ENCODE data around the gene HS6ST1.
"Not testable (repeated sequence)": the region's sequence is repeated elsewhere in the genome, so short reads cannot be mapped to it uniquely, and the experiment has no call there.

Gene HS6ST1

DNA sequence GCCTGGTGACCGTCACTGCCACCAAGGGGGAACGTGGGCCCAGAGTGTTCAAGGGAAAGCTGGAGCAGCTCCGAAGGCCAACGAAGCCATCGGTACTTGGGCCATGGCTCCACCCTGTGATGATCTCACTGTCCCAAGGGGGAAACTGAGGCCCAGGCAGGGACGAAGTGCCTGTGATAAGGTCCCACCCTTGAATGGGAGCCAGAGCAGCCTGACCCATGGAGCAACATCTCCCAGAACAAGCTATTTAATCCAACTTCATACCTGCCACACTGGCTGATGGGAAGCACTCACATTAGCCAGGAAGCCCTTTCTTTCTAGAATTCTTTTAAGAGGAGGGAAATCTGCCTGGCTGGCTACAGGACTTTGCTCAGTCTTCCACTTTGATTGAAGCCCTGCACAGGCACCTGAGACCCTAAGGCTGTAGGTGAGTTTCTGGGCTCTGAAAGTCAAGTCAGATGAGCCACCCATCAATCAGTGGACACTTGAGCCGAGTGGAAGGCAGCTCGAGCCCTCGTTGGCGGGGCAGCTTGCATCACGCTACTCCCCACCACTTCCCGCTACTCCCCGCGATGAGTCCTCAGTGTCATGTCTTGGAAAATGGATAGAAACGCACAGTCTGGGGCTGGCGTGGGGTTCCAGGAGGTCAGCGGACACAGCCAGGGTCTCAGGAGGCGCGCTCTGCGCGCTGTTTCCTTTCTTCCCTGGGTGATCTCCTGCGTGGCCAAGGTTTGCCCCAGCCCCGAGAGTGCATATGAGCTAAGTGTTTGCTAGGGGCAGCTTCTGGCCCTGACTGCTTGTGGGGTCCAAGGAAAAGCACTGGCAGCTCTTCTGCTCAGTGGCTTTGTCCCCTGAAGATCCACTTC lies 2.5 kb upstream of the HS6ST1 start:
- Histone ChIP-seq H2AFZ (ENCODE audit: low read depth, low read length) (peak overlapping the region; percentile 86), H3K9me3 (ENCODE audit: insufficient read depth, low read length, severe bottlenecking) (no peaks in the 10 kb centered on the region), H3K4me3 (ENCODE audit: low read depth in 1 of 2, low read length in 2 of 2) (peak overlapping the region in 1 of 2 experiments; percentile 63; a peak in 2 of 4 replicates), H3K36me3 (ENCODE audit: insufficient read depth, low read length) (peaks cover 16% of the 10 kb centered on the region), H3K27me3 (ENCODE audit: insufficient read depth, low read length, poor library complexity) (no peaks in the 10 kb centered on the region), H3K4me2 (ENCODE audit: insufficient read depth, low read length) (peak overlapping the region; percentile 75), H3K79me2 (ENCODE audit: insufficient read depth, low read length) (peaks cover 24% of the 10 kb centered on the region), H4K20me1 (ENCODE audit: insufficient read depth, low read length) (peaks cover 18% of the 10 kb centered on the region), H3K4me1 (ENCODE audit: insufficient read depth, low read length) (peaks cover 66% of the 10 kb centered on the region), H3K27ac (ENCODE audit: low read length) (peak overlapping the region; percentile 48), H3K9ac (ENCODE audit: low read depth, low read length) (peak overlapping the region; percentile 82; the same call in 1 of the 2 replicates)
- ATAC-seq (ENCODE audit: insufficient read depth, low read depth), result no peak
- no peak for TF ChIP-seq EZH2 (IDR thresholded peaks at IDR 0.05; ENCODE audit: borderline replicate concordance, low read depth, low read length, severe bottlenecking)
- TF ChIP-seq, protein P1, sequence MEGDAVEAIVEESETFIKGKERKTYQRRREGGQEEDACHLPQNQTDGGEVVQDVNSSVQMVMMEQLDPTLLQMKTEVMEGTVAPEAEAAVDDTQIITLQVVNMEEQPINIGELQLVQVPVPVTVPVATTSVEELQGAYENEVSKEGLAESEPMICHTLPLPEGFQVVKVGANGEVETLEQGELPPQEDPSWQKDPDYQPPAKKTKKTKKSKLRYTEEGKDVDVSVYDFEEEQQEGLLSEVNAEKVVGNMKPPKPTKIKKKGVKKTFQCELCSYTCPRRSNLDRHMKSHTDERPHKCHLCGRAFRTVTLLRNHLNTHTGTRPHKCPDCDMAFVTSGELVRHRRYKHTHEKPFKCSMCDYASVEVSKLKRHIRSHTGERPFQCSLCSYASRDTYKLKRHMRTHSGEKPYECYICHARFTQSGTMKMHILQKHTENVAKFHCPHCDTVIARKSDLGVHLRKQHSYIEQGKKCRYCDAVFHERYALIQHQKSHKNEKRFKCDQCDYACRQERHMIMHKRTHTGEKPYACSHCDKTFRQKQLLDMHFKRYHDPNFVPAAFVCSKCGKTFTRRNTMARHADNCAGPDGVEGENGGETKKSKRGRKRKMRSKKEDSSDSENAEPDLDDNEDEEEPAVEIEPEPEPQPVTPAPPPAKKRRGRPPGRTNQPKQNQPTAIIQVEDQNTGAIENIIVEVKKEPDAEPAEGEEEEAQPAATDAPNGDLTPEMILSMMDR (IDR thresholded peaks at IDR 0.05; ENCODE audit: borderline replicate concordance, extremely low read depth, low read length, poor library complexity, severe bottlenecking), result no peak
- no peak for DNase-seq

DNA sequence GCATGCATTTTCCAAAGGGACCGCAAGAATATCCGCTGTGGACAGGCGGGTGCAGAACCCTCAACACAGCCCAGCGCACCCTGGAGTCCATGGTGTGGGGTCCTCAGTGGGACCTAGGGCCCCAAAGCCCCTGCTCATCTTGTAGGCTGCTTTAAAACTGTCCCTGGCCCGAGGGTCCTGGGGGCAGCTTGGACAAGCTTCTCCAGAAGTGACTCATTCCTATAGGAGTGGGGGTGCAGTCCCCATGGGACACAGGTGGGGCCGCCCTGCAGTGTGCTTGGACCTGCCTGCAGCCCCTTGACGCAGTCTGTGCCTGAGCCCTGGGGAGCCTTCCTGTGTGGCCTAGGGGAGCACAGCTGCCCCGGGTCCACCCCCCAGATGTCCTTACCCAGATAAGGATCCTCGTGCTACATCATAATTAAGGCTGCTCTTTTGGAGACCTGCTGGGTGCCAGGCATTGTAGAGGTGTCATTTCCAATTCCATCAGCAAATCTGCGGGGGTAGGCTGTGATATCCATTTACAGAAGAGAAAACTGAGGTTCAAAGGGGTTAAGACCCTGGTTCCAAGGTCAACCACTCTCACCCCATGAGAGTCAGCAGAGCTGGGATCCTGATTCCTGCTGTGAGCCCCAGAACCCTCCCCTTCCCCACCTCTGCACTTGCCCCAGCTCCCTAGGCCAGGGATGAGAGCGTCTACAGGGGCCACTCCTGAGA lies 1.7 kb upstream of the HS6ST1 start:
- peaks cover 74% of the 10 kb centered on the region for H3K4me1 ChIP-seq (ENCODE audit: insufficient read depth, low read length)
- peak overlapping the region; percentile 75 for H3K4me2 ChIP-seq (ENCODE audit: insufficient read depth, low read length)
- H4K20me1 ChIP-seq (ENCODE audit: insufficient read depth, low read length), result peaks cover 26% of the 10 kb centered on the region
- no peak overlapping the region for H2AFZ ChIP-seq (ENCODE audit: low read depth, low read length)
- peak overlapping the region in 1 of 2 experiments; percentile 20; a peak in 1 of 4 replicates for H3K4me3 ChIP-seq (ENCODE audit: low read depth in 1 of 2, low read length in 2 of 2)
- no peak overlapping the region for H3K9ac ChIP-seq (ENCODE audit: low read depth, low read length)
- no peaks in the 10 kb centered on the region for H3K9me3 ChIP-seq (ENCODE audit: insufficient read depth, low read length, severe bottlenecking)
- TF ChIP-seq EZH2 (IDR thresholded peaks at IDR 0.05; ENCODE audit: borderline replicate concordance, low read depth, low read length, severe bottlenecking), result no peak
- TF ChIP-seq, protein P1 (IDR thresholded peaks at IDR 0.05; ENCODE audit: borderline replicate concordance, extremely low read depth, low read length, poor library complexity, severe bottlenecking), result no peak
- H3K36me3 ChIP-seq (ENCODE audit: insufficient read depth, low read length), result peaks cover 24% of the 10 kb centered on the region
- H3K27me3 ChIP-seq (ENCODE audit: insufficient read depth, low read length, poor library complexity), result no peaks in the 10 kb centered on the region
- H3K27ac ChIP-seq (ENCODE audit: low read length), result peak overlapping the region; percentile 63
- ATAC-seq (ENCODE audit: insufficient read depth, low read depth) (no peak), DNase-seq (peak; percentile 15)
- H3K79me2 ChIP-seq (ENCODE audit: insufficient read depth, low read length), result peaks cover 32% of the 10 kb centered on the region

DNA sequence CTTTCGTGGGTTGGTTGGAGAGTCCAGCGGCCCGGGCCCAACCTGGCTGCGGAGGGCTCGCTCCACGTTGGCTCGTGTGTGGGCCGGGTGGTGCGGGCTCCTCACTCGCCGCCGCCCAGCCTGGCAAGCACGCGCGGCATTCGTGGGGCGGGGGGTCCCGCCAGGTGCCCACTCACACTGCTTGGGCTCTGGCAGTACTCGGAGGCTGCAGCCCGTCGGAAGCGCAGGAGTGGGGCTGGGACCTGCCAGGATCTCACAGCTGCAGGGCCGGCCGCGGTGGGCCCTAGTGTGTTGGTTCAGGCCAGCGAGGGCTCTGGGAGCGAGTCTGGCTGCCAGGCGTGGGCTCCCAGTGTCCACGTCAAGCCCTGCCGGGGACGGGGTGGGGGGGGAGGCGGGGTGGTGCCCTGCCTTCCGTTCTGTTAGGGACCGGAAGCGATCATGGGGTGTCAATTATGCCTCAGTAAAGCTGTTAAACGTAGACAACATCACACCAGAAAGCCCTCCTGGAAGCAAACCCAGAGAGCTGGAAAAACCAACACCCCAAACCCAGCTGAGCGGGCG lies 1.0 kb upstream of the HS6ST1 start:
- Histone ChIP-seq H4K20me1 (ENCODE audit: insufficient read depth, low read length) (peaks cover 32% of the 10 kb centered on the region), H3K27me3 (ENCODE audit: insufficient read depth, low read length, poor library complexity) (no peaks in the 10 kb centered on the region), H3K79me2 (ENCODE audit: insufficient read depth, low read length) (peaks cover 38% of the 10 kb centered on the region), H3K27ac (ENCODE audit: low read length) (peak overlapping the region; percentile 81), H3K4me1 (ENCODE audit: insufficient read depth, low read length) (peaks cover 80% of the 10 kb centered on the region), H3K9ac (ENCODE audit: low read depth, low read length) (peak overlapping the region; percentile 88), H3K4me3 (ENCODE audit: low read depth in 1 of 2, low read length in 2 of 2) (peak overlapping the region; percentile 52 to 98; a peak in 3 of 4 replicates), H3K4me2 (ENCODE audit: insufficient read depth, low read length) (peak overlapping the region; percentile 85), H3K36me3 (ENCODE audit: insufficient read depth, low read length) (peaks cover 30% of the 10 kb centered on the region), H3K9me3 (ENCODE audit: insufficient read depth, low read length, severe bottlenecking) (no peaks in the 10 kb centered on the region), H2AFZ (ENCODE audit: low read depth, low read length) (peak overlapping the region; percentile 74; the same call in 1 of the 2 replicates)
- no peak for ATAC-seq (ENCODE audit: insufficient read depth, low read depth)
- no peak for TF ChIP-seq EZH2 (IDR thresholded peaks at IDR 0.05; ENCODE audit: borderline replicate concordance, low read depth, low read length, severe bottlenecking)
- TF ChIP-seq, protein P1 (IDR thresholded peaks at IDR 0.05; ENCODE audit: borderline replicate concordance, extremely low read depth, low read length, poor library complexity, severe bottlenecking), result no peak
- DNase-seq, result peak; percentile 47

DNA sequence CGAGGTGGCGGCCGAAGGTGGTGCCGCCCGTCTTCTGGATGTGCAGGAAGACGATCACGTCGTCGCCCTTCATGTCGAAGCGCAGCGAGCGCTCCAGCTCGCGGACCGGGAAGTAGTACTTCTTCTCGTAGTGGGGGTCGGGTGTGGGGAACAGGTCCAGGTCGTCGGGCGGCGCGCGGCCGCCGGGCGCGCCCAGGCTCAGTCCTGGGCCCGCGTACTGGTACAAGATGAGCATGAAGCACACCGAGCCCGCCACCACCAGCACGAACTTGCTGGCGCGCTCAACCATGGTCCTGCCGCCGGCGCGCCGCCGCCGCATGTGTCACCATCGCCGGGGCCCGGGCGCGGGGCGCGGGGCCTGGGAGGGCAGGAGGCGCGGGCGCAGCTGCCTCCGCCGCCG lies 423 bp downstream of the HS6ST1 start:
- ATAC-seq (ENCODE audit: insufficient read depth, low read depth), result not testable (repeated sequence)

DNA sequence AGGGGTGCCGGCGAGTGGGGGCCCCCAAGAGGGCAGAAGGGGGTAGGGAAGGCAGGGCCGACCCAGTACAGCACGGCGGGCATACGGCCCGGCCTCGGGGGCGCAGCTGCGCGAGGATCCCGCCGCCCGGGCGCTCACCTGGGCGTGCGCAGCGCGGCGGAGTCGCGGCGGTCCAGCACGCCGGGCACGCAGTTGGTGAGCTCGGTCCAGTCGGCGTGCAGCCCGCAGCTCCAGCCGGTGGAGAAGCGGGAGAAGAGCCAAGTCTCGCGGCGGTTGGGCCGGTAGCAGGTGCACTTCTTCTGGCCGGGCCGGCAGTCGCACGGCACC lies 806 bp downstream of the HS6ST1 start:
- ATAC-seq (ENCODE audit: insufficient read depth, low read depth), result peak; percentile 3; the same call in 1 of the 3 replicates
- Histone ChIP-seq H3K79me2 (ENCODE audit: insufficient read depth, low read length) (peaks cover 57% of the 10 kb centered on the region), H3K4me2 (ENCODE audit: insufficient read depth, low read length) (peak overlapping the region; percentile 88), H4K20me1 (ENCODE audit: insufficient read depth, low read length) (peaks cover 51% of the 10 kb centered on the region), H3K36me3 (ENCODE audit: insufficient read depth, low read length) (peaks cover 48% of the 10 kb centered on the region), H3K27ac (ENCODE audit: low read length) (peak overlapping the region; percentile 59), H3K4me1 (ENCODE audit: insufficient read depth, low read length) (peaks cover 86% of the 10 kb centered on the region), H3K9ac (ENCODE audit: low read depth, low read length) (peak overlapping the region; percentile 88), H3K4me3 (ENCODE audit: low read depth in 1 of 2, low read length in 2 of 2) (peak overlapping the region; percentile 98 to 99; a peak in 3 of 4 replicates)
- H2AFZ ChIP-seq (ENCODE audit: low read depth, low read length); DNase-seq; H3K27me3 ChIP-seq (ENCODE audit: insufficient read depth, low read length, poor library complexity); H3K9me3 ChIP-seq (ENCODE audit: insufficient read depth, low read length, severe bottlenecking): not testable (repeated sequence)

More for the DNA sequence above, 423 bp downstream of the HS6ST1 start:
- H3K36me3 ChIP-seq (ENCODE audit: insufficient read depth, low read length), result peaks cover 45% of the 10 kb centered on the region
- peak overlapping the region; percentile 88 for H3K4me2 ChIP-seq (ENCODE audit: insufficient read depth, low read length)
- not testable (repeated sequence) for H2AFZ ChIP-seq (ENCODE audit: low read depth, low read length); H3K9me3 ChIP-seq (ENCODE audit: insufficient read depth, low read length, severe bottlenecking); H3K27me3 ChIP-seq (ENCODE audit: insufficient read depth, low read length, poor library complexity); H3K27ac ChIP-seq (ENCODE audit: low read length)
- peak overlapping the region; percentile 18 to 98; a peak in 3 of 4 replicates for H3K4me3 ChIP-seq (ENCODE audit: low read depth in 1 of 2, low read length in 2 of 2)
- H3K79me2 ChIP-seq (ENCODE audit: insufficient read depth, low read length), result peaks cover 53% of the 10 kb centered on the region
- H3K9ac ChIP-seq (ENCODE audit: low read depth, low read length), result peak overlapping the region; percentile 88
- H4K20me1 ChIP-seq (ENCODE audit: insufficient read depth, low read length), result peaks cover 47% of the 10 kb centered on the region
- peak; percentile 35 for DNase-seq
- peaks cover 86% of the 10 kb centered on the region for H3K4me1 ChIP-seq (ENCODE audit: insufficient read depth, low read length)
